HG02981 (cell line): Measurements from ENCODE around the gene LEAP2.

Experiments
- ATAC-seq: cut with Tn5 transposase; IDR thresholded peaks from one replicate; pipeline ENCODE4 v1.9.1; 2021; ENCODE audit warnings: mild to moderate bottlenecking, moderate library complexity; ENCODE audit not compliant: unreplicated experiment

Gene LEAP2

DNA sequence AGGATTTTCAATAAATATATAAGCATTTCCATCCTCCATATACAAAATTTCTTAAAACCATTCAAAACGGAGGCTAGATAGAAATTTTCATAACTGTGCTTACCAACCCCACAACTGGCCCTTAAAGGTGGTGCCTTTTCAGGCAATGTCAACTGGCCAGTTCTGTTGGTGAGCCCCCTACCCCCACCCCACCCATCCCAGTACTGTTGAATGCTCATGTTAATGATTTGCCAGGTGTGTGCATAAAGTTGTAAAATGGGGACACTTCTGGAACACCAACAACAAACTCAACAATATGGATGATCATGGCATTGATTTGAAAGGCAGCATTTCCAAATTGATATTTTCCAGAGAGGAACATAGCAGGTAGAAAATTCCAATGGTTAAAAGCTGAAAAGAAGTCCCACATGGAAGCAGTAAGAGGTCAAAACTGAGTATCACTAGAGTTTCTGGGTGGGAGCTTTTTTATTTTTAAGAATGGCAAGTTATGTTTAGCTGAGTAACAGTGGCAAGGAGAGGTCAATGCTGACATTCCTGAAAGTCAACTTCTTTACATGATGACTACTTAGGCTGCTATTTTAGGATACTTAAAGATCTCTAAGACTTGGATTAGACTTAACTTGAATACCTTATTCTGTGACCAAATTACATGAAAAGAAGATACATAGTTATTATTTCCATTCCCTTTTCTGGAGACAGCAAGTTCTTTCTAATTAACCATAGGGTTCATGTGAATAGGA lies 2.7 kb downstream of the LEAP2 start:
- ATAC-seq: no peak

DNA sequence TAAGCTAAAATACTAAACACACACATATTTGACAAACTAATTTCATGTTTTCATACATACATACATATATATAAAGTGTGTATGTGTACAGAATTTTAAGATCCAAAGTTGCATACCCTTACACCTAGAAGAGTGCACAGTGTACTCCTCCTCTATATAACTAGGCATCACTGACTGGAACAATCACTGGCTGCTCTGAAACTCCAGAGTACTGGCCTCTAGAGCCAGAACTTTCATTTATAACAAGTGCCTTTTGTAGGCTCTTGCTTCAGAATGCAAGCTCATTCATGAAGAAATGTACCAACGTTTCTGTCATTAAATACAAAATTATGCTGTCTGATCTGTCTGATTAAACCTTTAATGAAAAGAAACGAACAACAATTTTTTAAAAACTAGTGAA lies 4.0 kb downstream of the LEAP2 start:
- no peak for ATAC-seq

DNA sequence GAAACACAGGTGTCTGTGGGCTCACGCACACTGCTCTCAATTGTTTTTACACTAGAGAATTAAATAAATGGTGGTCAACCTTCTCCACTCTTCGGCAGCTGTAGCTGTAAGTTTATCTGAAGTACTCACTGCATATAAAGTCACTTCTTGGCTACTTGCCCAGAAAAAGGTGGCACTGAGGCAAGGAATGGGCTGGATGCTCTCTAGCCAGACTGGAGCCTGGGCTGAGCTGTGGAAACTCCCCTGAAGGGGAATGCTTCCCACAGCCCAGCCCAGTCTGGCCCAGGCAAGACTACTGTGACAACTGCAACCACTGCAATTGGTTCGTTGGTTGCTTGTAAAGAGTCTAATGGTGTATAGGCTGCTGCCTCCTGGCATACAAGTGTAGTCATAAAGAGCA lies 4.5 kb downstream of the LEAP2 start:
- no peak for ATAC-seq

DNA sequence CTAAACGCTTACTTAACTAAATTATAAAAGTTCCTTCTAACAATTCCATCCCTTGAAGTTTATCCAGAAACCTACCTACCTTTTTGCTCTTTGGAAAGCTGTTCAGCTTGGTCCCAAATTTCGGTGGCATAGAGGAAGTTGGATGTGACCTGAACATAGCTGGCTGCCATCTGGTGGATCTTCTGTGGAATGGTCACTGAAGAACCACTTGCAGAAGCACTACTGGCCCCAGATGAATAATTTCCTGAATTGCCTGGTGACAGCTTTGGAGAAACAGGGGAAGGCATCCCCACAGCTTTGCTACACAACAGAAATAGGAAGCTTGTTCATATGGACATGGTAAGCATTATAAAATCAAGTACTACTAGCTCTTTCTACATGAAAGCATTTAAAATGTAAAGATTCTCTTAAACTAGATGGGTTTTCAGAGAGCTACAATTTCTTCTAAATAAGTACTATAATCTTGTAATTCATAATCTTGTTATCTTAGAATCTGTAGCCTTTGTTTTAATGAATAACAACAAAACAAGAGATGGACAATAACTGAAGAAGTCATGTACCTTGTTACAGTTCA lies 9.9 kb downstream of the LEAP2 start:
- ATAC-seq: no peak

DNA sequence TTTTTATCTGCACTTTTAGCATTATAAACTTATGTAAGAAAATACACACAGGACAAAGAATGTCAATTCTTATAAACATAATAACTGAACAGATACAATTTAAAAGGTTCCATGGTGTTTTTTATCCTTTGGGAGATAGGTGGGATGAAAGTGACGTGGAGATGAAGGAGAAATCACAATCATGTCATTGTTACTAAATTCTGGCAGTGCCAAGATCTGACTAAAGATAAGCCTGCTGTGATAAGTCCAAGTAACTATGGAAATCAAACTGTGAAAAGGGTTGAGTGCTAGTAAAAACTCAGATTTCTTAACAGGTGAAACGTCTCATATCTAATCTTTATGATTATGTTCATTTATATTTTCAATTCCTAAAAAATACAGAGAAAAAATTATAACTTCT lies 11.1 kb downstream of the LEAP2 start:
- no peak for ATAC-seq

DNA sequence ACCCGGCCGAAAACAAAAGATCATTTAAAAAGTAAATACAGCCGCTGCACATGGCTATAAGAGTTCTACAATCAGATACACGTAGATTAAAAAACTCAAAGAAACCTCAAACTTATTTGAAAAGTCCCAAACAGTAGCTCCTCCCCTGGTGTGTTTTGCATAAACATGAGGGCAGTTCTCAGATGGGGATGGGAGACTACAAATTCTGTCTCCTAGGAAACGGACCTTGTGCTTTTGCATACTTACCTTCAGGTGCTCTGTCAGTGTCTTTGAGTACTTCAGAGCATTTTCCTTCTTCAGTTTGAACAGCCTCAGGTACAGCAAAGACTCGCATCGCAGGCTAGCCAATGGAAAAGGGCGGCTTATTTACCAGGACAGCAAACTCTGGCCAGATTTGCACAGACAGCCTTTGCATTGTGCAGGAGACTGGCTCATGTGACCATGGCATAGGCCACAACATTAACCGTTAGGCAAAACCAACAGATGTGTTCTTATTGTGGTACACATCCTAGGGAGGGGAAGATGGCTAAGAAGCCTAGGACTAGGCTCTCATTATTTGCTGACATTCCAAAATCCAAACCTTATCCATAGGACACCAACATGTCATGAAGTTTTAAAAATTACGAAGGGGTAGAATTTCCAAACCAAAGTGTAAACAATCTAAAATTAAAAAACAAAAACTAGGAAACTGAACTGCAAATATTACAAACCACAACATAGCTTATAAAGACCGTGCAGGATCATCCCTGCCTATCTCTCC lies 12.8 kb downstream of the LEAP2 start:
- ATAC-seq: no peak

DNA sequence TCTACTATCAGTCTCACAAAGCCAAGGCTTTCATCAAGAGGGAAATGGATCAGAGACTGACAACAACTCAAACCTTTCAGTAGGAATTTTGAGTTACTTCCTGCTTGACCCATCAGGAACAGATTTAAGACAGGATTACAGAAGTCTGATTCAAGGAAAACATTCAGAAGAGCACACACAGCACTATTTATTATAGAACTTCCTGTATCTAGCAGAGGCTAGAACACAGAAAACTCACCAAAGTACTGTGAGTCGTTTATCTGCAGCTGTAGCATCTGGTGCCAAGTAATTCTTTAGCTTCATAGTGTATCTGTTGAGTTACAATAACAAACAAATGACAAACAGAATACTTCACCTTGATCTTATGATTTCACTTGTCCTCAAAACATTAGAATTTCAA lies 13.8 kb downstream of the LEAP2 start:
- ATAC-seq: no peak

DNA sequence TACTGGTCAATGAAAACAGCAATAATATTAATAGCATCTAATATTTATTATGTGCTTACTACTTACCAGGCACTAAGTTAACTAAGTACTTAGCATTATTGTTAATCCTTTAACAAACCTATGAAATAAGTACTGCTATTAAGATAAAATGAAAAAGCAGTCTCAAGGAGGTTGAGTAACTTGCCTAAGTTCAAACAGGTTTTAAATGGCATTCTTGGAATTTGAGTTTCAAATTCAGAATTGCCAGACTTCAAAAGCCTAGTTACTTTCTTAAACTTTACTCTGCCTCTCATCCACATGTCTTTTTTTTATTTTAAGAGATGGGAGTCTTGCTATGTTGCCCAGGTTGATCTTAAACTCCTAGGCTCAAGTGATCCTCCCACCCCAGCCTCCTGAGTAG lies 16.0 kb downstream of the LEAP2 start:
- ATAC-seq: no peak

DNA sequence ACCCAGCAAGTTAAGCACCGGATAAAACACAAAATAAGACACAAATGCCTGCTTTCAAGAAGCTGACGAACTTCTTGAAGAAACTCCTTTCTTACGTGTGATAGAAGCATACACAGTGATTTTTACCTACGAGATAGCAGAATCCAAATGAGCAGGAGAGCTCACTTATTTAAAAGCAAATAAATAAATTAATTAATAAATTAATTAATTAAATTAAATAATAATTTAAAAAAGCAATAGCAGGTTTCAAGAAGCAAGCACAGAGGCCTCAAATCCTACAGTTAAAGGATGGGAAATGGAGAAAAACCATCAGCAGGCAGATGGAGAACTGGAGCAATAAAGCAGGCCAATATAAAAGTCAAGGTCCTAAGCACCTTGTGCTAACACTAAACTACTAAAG lies 17.3 kb downstream of the LEAP2 start:
- no peak for ATAC-seq

DNA sequence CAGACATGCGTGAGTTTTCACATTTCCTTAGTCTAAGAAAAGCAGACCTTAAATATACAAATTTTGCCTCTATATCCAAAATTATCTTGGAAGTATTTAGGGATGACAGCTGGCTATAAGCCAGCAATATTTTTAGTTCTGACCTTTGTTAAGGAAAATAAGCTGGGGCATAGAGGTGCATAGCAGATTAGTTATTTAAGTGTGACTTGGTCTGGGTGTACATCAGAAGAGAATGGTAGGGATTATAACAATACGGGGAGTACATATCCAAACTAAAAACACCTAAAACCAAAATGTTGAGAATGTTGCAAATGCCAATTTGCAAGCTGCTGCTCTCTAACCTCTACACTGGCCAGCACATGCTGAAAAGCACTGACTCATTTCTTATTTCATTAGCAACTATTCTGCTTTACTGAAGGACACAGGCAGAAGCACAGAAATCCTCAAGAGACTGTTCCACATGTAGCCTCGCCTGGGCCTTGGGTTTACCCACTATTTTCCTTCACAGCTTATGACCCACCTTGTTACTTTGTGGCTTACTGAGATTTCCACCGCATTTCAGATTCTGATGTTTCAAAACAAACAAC lies 22.3 kb downstream of the LEAP2 start:
- ATAC-seq: no peak

DNA sequence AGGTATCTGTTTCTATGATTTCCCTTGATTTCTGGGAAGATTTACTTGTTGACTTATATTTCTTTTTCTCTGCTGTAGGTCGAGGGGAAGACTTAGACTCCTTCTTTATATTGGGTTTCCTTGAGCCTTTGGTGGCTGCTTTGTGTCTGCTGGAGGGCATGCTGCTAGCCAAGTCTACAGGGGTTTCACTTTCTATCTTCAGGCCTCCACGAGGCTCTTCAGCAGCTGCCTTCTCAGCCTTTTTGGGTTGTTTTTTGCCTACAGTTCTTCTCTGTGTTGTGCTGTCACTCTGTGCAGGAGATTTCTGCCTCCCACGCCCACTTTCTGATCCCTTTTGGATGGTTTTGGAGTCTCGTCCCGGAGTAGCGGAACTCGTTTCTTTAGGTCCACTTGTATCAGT lies 23.2 kb downstream of the LEAP2 start:
- no peak for ATAC-seq

DNA sequence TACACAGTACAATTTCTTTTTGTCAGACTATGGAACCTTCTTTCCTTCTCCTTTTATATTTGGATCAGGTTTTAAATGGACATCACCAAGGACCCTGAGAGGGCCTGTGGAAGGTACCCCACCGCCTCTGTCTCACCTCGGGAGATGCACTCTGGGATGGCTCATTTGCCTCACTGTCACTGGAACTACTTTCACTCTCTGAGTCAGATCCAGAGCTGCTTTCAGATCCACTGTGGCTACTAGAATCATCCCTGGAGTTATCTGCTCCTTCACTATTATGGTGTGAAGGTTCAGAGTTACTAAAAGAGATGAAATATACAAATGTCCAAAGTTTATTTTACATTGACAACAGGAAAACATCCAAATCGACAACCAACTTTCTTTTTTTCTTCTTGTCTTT lies 24.6 kb downstream of the LEAP2 start:
- ATAC-seq: no peak

DNA sequence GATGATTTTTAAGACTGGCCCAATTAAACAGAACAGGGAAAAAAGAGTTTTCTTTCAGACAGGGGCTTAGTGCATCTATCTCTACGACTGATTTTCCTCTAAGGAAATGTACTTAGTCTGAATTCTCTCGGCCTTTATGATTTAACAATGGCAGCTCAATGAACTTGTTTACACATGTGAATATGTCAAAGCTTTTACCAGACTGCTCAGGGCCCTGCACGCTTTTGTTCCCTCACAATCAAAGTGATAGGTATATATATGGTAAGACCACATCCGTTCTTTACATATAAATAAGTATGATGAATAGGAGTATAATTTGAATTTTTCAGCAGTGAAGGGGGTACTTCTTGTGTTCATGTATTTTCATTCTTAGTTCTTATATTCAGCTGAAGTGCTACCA lies 27.6 kb downstream of the LEAP2 start:
- no peak for ATAC-seq

DNA sequence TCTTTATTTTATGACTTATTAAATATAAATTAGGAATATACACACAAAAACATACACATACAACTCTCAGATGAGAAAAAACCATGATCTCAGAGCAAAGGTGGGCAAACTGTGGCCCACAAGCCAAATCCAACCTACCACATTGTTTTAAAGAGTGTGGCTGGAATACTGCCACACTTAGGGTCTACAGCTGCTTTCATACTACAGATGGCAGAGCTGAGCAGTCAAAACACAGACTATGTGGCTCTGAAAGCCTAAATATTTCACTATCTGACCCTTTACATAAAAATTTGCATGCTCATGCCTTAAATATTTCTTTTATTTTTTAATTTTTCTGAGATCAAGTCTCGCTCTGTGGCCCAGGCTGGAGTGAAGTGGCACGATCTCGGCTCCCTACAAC lies 28.3 kb downstream of the LEAP2 start:
- ATAC-seq: no peak

DNA sequence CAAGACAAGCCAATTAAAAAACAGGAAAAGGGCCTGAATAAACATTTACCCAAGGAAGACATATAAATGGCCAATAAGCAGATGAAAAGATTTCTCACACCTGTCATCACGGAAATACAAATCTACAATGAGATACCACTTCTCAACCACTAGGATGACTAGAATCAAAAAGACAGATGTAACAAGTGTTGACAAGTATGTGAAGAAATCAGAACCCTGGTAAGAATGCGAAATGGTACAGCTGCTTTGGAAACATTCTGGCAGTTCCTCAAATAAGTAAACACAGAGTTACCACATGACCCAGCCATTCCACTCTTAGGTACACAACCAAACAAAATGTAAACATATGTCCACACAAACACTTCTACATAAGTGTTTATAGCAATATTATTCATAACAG lies 32.5 kb downstream of the LEAP2 start:
- no peak for ATAC-seq

DNA sequence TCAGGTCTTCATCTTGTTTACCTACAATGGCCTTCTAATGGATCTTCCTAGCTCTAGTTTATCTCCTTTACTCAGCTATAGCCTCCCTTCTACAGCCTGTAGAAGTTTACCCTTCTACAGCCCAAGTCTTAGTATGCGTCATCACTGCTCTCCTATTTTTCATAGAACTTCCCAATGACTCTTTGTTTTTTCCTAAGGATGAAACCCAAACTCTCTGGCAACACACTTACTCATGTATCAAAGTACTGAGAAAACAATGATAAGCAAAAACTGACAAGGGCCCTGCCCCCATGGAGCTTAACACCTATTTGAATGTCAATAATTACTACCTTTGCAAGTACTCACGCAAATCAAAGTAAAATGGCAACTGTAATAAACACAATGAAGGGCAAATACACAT lies 33.7 kb downstream of the LEAP2 start:
- no peak for ATAC-seq

DNA sequence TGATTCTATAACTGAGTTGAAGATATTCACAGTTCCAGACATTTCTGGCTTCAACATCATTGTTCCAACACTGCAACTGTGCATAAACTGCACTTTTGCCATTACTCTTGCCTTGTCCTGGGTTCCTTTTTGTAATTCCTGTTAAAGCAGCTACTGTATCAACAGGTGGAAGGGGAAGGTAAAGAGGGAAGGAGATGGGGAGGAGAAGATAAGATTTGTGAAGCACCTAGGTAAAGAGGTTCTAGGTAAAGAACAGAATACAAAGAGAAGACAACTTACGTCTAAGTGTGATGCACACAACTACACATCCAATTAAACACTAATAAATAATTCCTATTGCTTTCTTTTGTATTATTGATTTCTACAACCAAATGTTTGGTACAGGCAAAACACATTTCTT lies 36.2 kb downstream of the LEAP2 start:
- no peak for ATAC-seq

DNA sequence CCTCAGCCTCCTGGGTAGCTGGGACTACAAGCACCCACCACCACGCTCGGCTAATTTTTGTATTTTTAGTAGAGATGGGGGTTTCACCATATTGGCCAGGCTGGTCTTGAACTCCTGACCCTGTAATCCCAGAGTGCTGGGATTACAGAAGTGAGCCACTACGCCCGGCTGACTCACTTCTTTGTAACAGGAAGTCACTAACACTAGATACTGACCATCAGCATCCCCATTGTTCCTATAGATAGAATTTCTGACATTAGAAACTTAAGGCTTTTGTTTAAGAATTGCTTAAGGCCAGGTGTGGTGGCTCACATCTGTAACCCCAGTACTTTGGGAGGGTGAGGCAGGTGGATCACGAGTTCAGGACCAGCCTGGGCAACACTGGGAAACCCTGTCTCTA lies 42.2 kb downstream of the LEAP2 start:
- ATAC-seq: no peak

DNA sequence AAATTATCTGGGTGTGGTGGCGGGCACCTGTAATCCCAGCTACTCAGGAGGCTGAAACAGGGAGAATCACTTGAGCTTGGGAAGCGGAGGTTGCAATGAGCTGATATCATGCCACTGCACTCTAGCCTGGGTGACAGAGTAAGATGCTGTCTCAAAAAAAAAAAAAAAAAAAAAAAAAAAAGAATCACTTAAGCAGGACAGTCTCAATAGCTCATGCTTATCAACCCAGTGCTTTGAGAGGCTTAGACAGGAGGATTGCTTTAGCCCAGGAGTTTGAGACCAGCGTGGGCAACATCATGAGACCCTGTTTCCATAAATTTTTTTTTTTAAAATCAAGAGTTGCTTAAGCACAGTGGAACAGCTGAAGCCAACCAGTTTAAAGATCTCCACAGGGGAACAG lies 42.6 kb downstream of the LEAP2 start:
- no peak for ATAC-seq
